Right atrium auricular region (tissue), 2 donors: ENCODE measurements around the gene DHODH. TPM values are rescaled to one million over a fixed set of nuclear protein-coding genes. Genes with fewer than 3 reads are reported as not detected.
"Not testable (repeated sequence)": the region's sequence is repeated elsewhere in the genome, so short reads cannot be mapped to it uniquely, and the experiment has no call there.

Experiments used
- DNase-seq: peaks from one replicate; pipeline ENCODE4 v3.0.0-alpha.2; 2019; ENCODE audit warnings: low spot score
- H3K27ac ChIP-seq, 2 donors: fragments of 200-600 bp; sonication (generic); 1 replicate in 1 of 2; 2 replicates in 1 of 2; pipeline ENCODE4 v1.5.1; 2016 to 2019
- H3K27me3 ChIP-seq, 2 donors: fragments of 200-600 bp; sonication (generic); one replicate each; pipeline versions ENCODE4 v1.5.1 to v1.6.0; 2017 to 2019
- H3K36me3 ChIP-seq: fragments of 200-600 bp; sonication (generic); one replicate; pipeline ENCODE4 v1.5.1; 2016
- H3K4me1 ChIP-seq, 2 donors: fragments of 200-600 bp; sonication (generic); one replicate each; pipeline versions ENCODE4 v1.5.1 to v1.6.0; 2017 to 2019
- H3K4me3 ChIP-seq, 2 donors: fragments of 200-600 bp; sonication (generic); 1 replicate in 1 of 2; 2 replicates in 1 of 2; pipeline ENCODE4 v1.5.1; 2017 to 2019; ENCODE audit warnings: mild to moderate bottlenecking in 1 of 2, moderate library complexity in 1 of 2
- H3K9me3 ChIP-seq, 2 donors: fragments of 200-600 bp; sonication (generic); one replicate each; pipeline ENCODE4 v1.5.1; 2019
- CTCF ChIP-seq, 2 donors: fragments of 200-600 bp; sonication (generic); IDR thresholded peaks; one replicate each; pipeline ENCODE4 v1.5.1; 2019; ENCODE audit warnings: antibody characterized with exemption in 2 of 2
- total RNA-seq, 2 donors: library from RNA; depleted of rRNA; stranded (reverse); fragments of >200 nt; gene quantifications; one replicate each; pipeline ENCODE4 v1.1.0, GENCODE V29; 2016

The DHODH gene
- total RNA-seq, 2 donors from 2014 or later = 39.4 to 52.0 TPM

GRCh38 chr16:72073560-72074230, 65.2 kb downstream of the DHODH start:
- Histone ChIP-seq H3K36me3 (no peaks in the 10 kb centered on the region), H3K27ac (peak overlapping the region; percentile 67 to 81), H3K9me3 (no peaks in the 10 kb centered on the region), H3K4me3 (no peak overlapping the region), H3K27me3 (no peaks in the 10 kb centered on the region), H3K4me1 (peaks cover 0 to 31% of the 10 kb centered on the region in 2 donors)
- peak; percentile 78 for DNase-seq
- TF ChIP-seq CTCF (IDR thresholded peaks at IDR 0.05) = no peak

- not testable (repeated sequence) for DNase-seq, H3K36me3 ChIP-seq, H3K9me3 ChIP-seq, H3K4me3 ChIP-seq, H3K27me3 ChIP-seq
- Histone ChIP-seq H3K27ac (peak overlapping the region in 1 of 2 donors; percentile 81), H3K4me1 (peaks cover 0 to 31% of the 10 kb centered on the region in 2 donors)
These were observed 66.5 kb downstream of the DHODH start for GRCh38 chr16:72075067-72075466.

Other genes with a start within 250 kb of the DHODH start
- 10 to 100 TPM; 38.6 to 44.6 TPM for gene AP1G1, start 199.9 kb upstream of the DHODH start, total RNA-seq
- 10 to 100 TPM; 13.6 to 23.7 TPM for gene ATXN1L, start 162.8 kb upstream of the DHODH start, total RNA-seq
- 1 to 10 TPM; 2.6 to 8.9 TPM for gene ZNF821, start 124.6 kb upstream of the DHODH start, total RNA-seq
- 100 to 1,000 TPM; 140 to 150 TPM for gene IST1, start 113.2 kb upstream of the DHODH start, total RNA-seq
- gene PKD1L3, start 8.3 kb upstream of the DHODH start, total RNA-seq = under 1 TPM; 0.51 to 0.52 TPM
- gene HP, start 45.8 kb downstream of the DHODH start, total RNA-seq = 1,000 to 10,000 TPM in 1 of 2 donors, 10 to 100 TPM in 1; 52.7 to 1,105 TPM
- gene HPR, start 54.5 kb downstream of the DHODH start, total RNA-seq = 10 to 100 TPM; 16.1 to 25.4 TPM
- 1 to 10 TPM; 3.9 to 7.0 TPM for gene TXNL4B, start 84.9 kb downstream of the DHODH start, total RNA-seq
- gene DHX38, start 85.1 kb downstream of the DHODH start, total RNA-seq = 10 to 100 TPM; 34.4 to 41.6 TPM
- 1 to 10 TPM in 1 of 2 donors, not detected in 1; 2.0 TPM for gene PMFBP1, start 163.4 kb downstream of the DHODH start, total RNA-seq